Stimulated activated CD4-positive, alpha-beta T cell treated with anti-CD3 and anti-CD28 coated beads, TNF-alpha, amount 100 ng/mL, for 24 hours (primary cell): ENCODE results near the gene ANKRD11.
"Not testable (repeated sequence)": the region's sequence is repeated elsewhere in the genome, so short reads cannot be mapped to it uniquely, and the experiment has no call there.

Source experiments
- DNase-seq, 3 experiments: peaks; one replicate each; pipeline ENCODE4 v3.0.0-alpha.2; 2020; ENCODE audit warnings: low read depth in 3 of 3

ANKRD11 gene

DNA sequence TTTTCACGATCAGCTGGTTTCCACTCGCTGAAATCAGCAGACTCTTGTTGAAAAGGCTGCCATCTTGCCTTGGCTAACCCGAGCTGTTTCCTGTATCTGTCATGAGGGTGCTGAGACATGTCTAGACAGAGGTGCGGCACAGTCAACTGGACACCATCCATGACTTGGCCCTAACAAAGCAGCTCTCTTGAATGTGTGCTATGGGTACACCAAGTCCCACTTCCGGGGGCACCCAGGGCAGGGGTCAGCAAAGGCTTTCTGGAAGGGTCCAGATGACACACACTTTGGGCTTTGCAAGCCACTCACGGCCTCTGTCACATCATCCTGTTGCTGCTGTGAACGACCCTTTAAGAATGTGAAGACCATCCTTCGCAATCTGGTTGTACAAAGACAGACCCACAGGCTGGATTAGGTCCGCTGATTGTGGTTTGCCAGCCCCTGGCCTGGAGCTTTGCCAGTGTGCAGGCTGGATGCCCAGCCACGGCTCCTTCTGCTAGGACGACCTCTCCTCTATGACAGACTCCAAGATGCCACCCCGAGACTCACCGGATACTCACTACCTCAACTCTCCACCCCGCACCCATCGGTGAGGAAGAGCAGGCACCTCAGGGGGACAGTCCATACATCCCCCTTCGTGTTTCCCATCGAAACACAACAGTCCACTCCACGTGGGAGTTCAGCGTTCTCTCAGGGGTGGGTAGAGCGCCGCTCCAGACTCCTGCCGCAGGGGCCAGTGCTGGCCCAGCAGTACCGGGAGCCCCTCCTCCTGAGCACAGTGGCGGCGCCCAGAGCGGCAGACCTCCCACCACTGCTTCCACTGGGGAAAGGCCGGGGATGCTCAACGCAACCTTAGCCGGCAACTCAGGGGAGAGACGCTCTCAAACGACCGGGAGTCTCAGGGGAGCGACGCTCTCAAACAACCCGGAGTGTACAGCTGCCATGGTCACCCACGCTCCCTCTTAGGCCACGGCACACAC lies 123.5 kb downstream of the ANKRD11 start:
- no peak for DNase-seq

GRCh38 chr16:89365996-89366395 lies 124.4 kb downstream of the ANKRD11 start:
- DNase-seq = no peak

DNA sequence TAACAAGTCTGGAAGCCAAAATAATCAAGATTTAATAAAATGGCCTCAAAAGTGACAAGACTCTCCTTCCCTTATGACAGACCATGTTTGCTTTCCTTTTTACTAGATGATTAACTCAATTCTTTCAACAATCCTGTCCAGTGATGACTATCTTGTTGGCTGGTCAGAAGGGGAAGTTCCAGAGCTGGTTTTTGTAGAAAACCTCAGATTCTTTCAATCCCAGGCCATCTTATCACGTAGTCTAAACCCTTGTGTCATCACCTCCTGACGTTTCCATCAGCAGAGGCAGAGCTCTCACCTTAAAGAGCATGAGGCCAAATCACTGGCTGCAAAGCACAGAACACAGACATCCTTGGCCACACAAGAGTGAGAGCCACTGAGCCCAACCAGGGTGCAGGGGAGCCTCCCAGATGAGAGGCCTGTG lies 125.3 kb downstream of the ANKRD11 start:
- no peak for DNase-seq

DNA sequence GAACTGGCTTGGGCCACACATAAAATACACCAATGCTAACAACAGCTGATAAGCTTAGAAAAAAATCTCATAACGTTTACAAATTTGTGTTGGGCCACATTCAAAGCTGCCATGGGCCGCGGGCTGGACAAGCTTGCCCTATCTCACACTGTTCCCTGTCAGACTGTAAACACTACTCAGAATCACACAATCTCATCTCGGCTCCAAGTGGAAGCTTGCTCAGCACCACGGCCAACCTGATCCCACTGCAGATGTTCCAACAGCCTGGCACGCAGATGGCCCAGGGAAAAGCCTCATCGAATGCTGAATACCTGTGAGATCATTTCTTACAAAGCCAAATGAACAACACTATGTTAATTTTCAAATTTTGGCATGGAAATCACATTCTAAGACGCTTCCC lies 125.8 kb downstream of the ANKRD11 start:
- no peak for DNase-seq

DNA sequence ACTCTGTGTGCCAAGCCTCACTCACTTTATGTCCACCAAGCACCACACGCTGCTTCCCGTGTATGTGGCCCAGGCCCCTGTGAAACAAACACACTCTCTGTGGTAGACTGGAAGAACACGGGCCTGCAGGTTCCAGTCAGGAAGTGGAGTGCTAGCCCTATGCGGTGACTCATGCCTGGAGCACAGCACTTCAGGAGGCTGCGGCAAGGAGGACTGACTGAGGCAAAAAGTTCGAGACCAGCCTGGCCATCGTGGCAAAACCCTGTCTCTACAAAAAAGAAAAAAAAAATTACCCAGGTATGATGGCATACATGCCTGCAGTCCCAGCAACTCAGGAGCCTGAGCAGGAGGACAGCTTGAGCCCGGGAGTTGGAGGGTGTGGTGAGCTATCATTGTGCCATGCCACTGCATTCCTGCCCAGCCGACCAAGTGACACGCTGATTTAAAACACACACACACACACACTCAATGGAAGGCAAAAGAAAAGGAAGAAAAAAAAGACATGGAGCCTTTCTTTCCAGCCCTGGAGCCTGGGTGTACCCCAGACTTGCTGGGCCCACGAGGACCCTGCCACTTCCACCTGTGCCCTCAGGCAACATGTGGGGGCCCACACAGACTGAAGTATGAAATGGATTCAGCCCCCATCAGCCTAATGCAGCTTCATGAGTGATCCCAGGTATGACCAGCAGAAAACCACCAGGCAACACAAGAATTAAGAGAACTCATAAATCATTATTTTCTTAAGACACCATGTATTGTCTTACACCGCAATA lies 126.6 kb downstream of the ANKRD11 start:
- peak in 2 of 3 experiments; percentile 19 to 48 for DNase-seq

DNA sequence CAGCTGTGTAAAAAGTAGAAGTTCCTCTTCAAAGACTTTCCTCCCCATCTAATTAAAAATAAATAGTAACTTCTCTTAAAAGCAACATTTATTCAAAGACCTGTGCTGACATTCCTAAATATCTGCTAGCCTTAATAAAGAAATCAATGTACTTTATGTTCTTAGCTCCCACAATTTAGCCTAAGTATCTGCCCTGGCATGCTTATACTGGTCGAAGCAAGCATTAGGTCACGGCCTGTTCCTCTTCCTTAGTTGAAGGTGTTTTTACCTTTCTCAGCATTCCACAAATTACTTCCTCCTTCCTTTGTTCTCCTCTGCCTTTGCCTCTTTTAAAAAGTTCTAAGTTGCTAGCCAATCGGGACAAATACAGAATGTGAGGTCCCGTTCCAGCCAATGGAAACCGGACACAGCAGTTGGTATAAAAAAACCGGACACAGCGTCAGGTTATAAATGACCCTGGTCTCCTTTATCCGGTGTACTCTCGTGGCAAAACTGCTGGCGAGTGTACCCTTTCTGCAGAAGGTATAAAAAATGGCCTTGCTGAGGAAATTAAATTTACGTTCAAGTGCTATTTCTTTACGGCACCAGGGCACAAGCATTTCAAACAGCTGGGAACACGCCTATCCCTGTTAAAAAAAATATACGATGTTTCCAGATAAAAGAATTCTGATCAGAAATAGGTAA lies 127.7 kb downstream of the ANKRD11 start:
- DNase-seq = not testable (repeated sequence)

DNA sequence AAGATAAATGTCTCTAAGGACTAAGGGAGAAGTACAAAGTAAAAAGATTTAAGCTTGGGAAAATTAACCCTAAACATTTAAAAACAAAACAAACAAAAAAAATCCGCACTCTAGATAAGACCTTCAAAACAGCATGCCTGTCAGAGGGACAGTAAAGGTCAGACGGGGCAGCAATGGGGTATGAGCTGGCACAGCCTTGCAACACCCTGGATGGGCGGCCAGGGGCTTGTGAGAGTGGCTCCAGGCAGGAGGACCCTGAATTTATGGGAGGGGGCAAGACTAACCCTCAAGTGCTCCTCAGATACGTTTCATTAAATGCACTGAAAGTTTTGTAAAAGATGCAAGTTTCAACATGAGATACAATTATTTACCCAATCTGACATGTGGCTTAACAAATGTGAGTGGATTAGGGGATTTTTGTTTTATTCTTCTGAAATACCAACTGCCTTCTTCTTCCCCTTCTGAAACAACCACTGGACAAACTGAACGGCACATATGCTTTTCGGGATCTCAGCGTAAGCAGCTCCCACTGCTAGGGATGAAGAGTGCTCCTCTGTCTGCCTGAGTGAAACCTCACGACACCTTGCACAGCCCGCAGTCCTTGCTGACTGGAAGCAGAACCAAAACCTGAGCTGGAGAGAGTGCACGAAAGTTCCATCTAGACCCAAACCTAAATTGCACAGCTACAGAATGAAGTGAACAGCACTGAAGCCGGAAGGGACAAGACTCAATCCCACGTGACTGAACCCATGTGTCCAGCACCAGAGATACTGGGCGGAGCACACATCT lies 128.4 kb downstream of the ANKRD11 start:
- DNase-seq = no peak

GRCh38 chr16:89360760-89361435 lies 129.5 kb downstream of the ANKRD11 start:
- DNase-seq = peak; percentile 38 to 77 (median 49)

GRCh38 chr16:89359264-89360147 lies 130.9 kb downstream of the ANKRD11 start:
- DNase-seq = no peak

DNA sequence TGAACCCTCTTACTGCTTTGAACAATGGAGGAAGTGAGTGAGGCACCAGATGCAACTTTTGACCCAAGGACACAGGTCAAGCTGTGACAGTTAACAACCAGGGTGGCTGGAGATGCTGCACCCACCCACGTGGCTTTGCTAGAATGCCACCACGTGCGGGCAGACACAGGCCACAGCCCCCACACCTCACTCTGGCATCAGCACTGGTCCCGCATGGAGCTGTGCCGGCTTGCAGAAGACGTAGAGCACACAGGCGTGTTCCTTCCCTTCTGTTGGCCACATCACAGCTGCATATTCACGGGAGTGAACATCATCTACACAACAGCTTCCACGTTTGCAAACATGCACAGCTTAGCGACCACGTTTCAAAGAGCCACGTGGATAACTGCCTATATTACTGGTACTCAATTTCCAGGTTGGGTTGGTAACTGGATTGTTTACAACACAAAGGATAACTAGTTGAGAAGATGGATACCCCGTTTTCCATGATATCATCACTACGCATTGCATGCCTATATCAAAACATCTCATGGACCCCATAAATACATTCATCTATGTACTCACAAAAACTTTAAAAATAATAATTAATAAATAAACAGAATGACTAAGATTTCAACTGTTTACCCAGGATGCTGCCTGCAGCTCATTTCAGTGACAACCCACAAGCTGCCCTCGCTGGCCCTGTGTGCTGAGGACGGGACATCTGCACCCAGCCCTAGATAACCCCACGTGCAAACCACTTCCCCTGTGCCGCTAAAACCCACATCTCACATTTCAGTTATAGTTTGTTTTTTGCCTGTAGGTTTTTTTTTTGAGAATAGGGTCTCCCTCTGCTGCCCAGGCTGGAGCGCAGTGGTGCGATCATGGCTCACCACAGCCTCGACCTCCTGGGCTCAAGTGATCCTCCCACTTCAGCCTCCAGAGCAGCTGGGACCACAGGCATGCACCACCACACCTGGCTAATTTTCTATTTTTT lies 132.0 kb downstream of the ANKRD11 start:
- no peak for DNase-seq

GRCh38 chr16:89357055-89357816 lies 133.1 kb downstream of the ANKRD11 start:
- DNase-seq = peak; percentile 39 to 72 (median 41)

DNA sequence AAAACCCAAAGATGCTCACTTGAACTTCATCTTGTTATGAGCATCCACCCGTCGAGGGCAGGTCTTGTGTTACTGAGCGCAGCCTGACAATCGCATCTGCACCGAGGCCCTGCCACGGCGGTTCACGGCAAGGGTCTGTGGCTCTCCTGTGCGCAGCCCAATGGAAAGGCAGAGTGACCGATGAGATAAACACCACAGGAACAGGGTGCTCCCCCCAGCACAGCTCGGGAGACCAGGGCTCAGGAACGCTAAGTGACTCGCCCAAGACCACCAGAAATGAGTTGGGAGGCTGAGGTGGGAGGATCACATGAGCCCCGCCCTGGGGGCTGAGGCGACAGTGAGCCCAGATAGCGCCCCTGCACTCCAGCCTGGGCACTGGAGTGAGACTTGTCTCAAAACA lies 134.7 kb downstream of the ANKRD11 start:
- no peak for DNase-seq

GRCh38 chr16:89355007-89355406 lies 135.4 kb downstream of the ANKRD11 start:
- DNase-seq = no peak

GRCh38 chr16:89354325-89354724 lies 136.0 kb downstream of the ANKRD11 start:
- DNase-seq = no peak

- no peak for DNase-seq
These were observed 138.2 kb downstream of the ANKRD11 start for GRCh38 chr16:89352091-89352681.

DNA sequence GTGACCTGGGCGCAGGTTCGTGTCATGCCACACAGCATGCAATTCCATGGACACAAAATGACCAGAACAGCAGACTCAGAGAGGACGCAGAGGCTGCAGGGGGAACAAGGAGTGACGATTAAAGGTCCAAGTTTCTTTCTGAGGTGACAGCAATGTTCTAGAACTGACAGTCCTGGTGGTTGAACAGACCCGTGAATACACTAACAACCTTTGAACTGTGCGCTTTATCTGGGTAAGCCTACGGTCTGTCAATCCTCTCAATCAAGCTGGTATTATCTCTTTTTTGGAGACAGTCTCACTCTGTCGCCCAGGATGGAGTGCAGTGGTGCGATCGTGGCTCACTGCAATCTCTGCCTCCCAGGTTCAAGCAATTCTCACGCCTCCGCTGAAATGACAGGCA lies 138.7 kb downstream of the ANKRD11 start:
- no peak for DNase-seq

- peak; percentile 36 to 38 (median 37) for DNase-seq
These were observed 139.5 kb downstream of the ANKRD11 start for GRCh38 chr16:89350701-89351380.
